ENCODE data around the gene SVIL.
A peak's percentile ranks its signal among the peaks of the same experiment; 100 is the strongest.
"Not testable (repeated sequence)": the region's sequence is repeated elsewhere in the genome, so short reads cannot be mapped to it uniquely, and the experiment has no call there.

The SVIL gene

GRCh38 chr10:29479081-29479925 lies 155.5 kb downstream of the SVIL start:
- peak; percentile 93 for DNase-seq

GRCh38 chr10:29473406-29474100 lies 161.2 kb downstream of the SVIL start:
- no peak for DNase-seq

GRCh38 chr10:29473087-29473356 lies 161.7 kb downstream of the SVIL start:
- DNase-seq = no peak

- DNase-seq = no peak
Measured at GRCh38 chr10:29472301-29473086, 162.3 kb downstream of the SVIL start.

GRCh38 chr10:29471544-29471859 lies 163.3 kb downstream of the SVIL start:
- DNase-seq = no peak

- no peak for DNase-seq
Measured at GRCh38 chr10:29470843-29471543, 163.8 kb downstream of the SVIL start.

GRCh38 chr10:29470355-29470705 lies 164.4 kb downstream of the SVIL start:
- DNase-seq = peak; percentile 5

GRCh38 chr10:29469481-29470354 lies 165.1 kb downstream of the SVIL start:
- no peak for DNase-seq

- DNase-seq = no peak
Measured at GRCh38 chr10:29465384-29465783, 169.4 kb downstream of the SVIL start.

- DNase-seq = not testable (repeated sequence)
Measured at GRCh38 chr10:29464671-29465171, 170.1 kb downstream of the SVIL start.

- DNase-seq = no peak
Measured at GRCh38 chr10:29461042-29461441, 173.7 kb downstream of the SVIL start.

- DNase-seq = not testable (repeated sequence)
Measured at GRCh38 chr10:29458190-29458589, 176.6 kb downstream of the SVIL start.

- DNase-seq = no peak
Measured at GRCh38 chr10:29455095-29455494, 179.7 kb downstream of the SVIL start.

GRCh38 chr10:29454250-29454649 lies 180.5 kb downstream of the SVIL start:
- no peak for DNase-seq

- DNase-seq = no peak
Measured at GRCh38 chr10:29452546-29452945, 182.2 kb downstream of the SVIL start.

GRCh38 chr10:29451946-29452345 lies 182.8 kb downstream of the SVIL start:
- DNase-seq = no peak

GRCh38 chr10:29450405-29450804 lies 184.4 kb downstream of the SVIL start:
- no peak for DNase-seq

GRCh38 chr10:29448756-29449592 lies 185.8 kb downstream of the SVIL start:
- peak; percentile 51 for DNase-seq

- no peak for DNase-seq
Measured at GRCh38 chr10:29448125-29448524, 186.6 kb downstream of the SVIL start.

GRCh38 chr10:29446327-29446726 lies 188.4 kb downstream of the SVIL start:
- no peak for DNase-seq
